Smooth muscle cell (in vitro differentiated cells): ENCODE results near the gene SP4. TPM values are rescaled to one million over a fixed set of nuclear protein-coding genes. Genes with fewer than 3 reads are reported as not detected.

Experiments
- DNase-seq: peaks from one replicate; lab custom pipeline; 2025; ENCODE audit not compliant: unreplicated experiment; lab: John Stamatoyannopoulos, UW
- H2AFZ ChIP-seq: fragments of 200-600 bp; sonication (generic); 2 replicates; pipeline ENCODE4 v1.6.0; 2016; ENCODE audit warnings: antibody characterized with exemption, low read depth, mild to moderate bottlenecking
- H3F3A ChIP-seq: fragments of 200-600 bp; sonication (generic); 2 replicates; pipeline ENCODE4 v1.6.0; 2017; ENCODE audit warnings: antibody characterized with exemption, low read depth
- H3K27ac ChIP-seq: fragments of 200-600 bp; sonication (generic); 2 replicates; pipeline ENCODE4 v1.5.1; 2016; ENCODE audit warnings: low read depth, mild to moderate bottlenecking
- H3K27me3 ChIP-seq: fragments of 200-600 bp; sonication (generic); 2 replicates; pipeline ENCODE4 v1.6.1; 2016; ENCODE audit warnings: low read depth, mild to moderate bottlenecking
- H3K36me3 ChIP-seq: fragments of 200-600 bp; sonication (generic); 2 replicates; pipeline ENCODE4 v1.5.1; 2016; ENCODE audit warnings: low read depth
- H3K4me1 ChIP-seq: fragments of 200-600 bp; sonication (generic); 2 replicates; pipeline ENCODE4 v1.5.1; 2016; ENCODE audit warnings: low read depth
- H3K4me2 ChIP-seq: fragments of 200-600 bp; sonication (generic); 2 replicates; pipeline ENCODE4 v1.6.0; 2016; ENCODE audit warnings: mild to moderate bottlenecking
- H3K4me3 ChIP-seq: fragments of 200-600 bp; sonication (generic); 2 replicates; pipeline ENCODE4 v1.5.1; 2016; ENCODE audit warnings: mild to moderate bottlenecking
- H3K79me2 ChIP-seq: fragments of 200-600 bp; sonication (generic); 2 replicates; pipeline ENCODE4 v1.6.0; 2016; ENCODE audit warnings: low read depth, mild to moderate bottlenecking
- H3K9ac ChIP-seq: fragments of 200-600 bp; sonication (generic); 2 replicates; pipeline ENCODE4 v1.6.0; 2016; ENCODE audit warnings: low read depth
- H3K9me3 ChIP-seq: fragments of 200-600 bp; sonication (generic); replicated peaks from 2 replicates; pipeline ENCODE4 v1.5.1; 2016; ENCODE audit warnings: low read depth
- H4K20me1 ChIP-seq: fragments of 200-600 bp; sonication (generic); 2 replicates; pipeline ENCODE4 v1.6.0; 2016; ENCODE audit warnings: low read depth
- WGBS: methylation state at CpG from one replicate; pipeline ENCODE4 v1.1.7; 2016; ENCODE audit warnings: low lambda C conversion rate; 5-methylcytosine and 5-hydroxymethylcytosine counted together
- polyA plus RNA-seq: library from polyadenylated mRNA; unstranded; fragments of >200 nt; fragmentation: Nextera tagmentation; extraction: Ambion mirVana; gene quantifications from 2 replicates; pipeline ENCODE4 v1.2.1, GENCODE V29; 2016
- total RNA-seq: library from RNA; depleted of rRNA; stranded (reverse); fragments of >200 nt; gene quantifications from 2 replicates; pipeline ENCODE4 v1.2.3, GENCODE V29; 2014
- TF ChIP-seq, protein P1 (sequence below): fragments of 200-600 bp; sonication (generic); IDR thresholded peaks from 2 replicates; pipeline ENCODE4 v1.5.1; 2017; ENCODE audit warnings: borderline replicate concordance, mild to moderate bottlenecking, antibody characterized with exemption; ENCODE audit not compliant: insufficient read depth, poor library complexity, severe bottlenecking

SP4 gene
- total and polyA plus RNA-seq, 2 experiments from 2014 or later, result 1.6 to 5.0 TPM

DNA sequence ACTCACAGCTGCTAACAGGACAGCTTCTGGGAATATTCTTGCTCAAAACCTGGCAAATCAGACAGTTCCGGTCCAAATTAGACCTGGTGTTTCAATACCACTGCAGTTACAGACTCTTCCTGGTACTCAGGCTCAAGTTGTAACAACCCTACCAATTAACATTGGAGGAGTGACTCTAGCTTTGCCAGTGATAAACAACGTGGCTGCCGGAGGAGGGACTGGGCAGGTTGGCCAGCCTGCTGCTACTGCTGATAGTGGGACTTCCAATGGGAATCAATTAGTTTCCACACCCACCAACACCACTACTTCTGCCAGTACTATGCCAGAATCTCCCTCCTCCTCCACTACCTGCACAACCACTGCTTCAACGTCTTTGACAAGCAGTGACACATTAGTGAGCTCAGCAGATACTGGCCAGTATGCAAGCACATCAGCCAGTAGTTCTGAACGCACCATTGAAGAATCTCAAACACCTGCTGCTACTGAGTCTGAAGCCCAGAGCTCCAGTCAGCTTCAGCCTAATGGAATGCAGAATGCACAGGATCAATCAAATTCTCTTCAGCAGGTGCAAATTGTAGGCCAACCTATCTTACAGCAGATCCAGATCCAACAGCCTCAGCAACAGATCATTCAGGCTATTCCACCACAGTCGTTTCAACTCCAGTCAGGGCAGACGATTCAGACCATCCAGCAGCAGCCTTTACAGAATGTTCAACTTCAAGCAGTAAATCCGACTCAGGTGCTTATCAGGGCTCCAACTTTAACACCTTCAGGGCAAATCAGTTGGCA is 2.1 kb downstream of the SP4 start:
- no peak overlapping the region for H2AFZ ChIP-seq
- H4K20me1 ChIP-seq, result no peaks in the 10 kb centered on the region
- H3K27ac ChIP-seq, result no peak overlapping the region
- no peaks in the 10 kb centered on the region for H3K36me3 ChIP-seq
- H3K4me1 ChIP-seq, result peaks cover 23% of the 10 kb centered on the region
- no peak overlapping the region for H3K4me3 ChIP-seq
- DNase-seq, result no peak
- no peak overlapping the region for H3K4me2 ChIP-seq
- 76% methylated on average over 8 of the region's 8 CpGs for WGBS
- TF ChIP-seq, protein P1, sequence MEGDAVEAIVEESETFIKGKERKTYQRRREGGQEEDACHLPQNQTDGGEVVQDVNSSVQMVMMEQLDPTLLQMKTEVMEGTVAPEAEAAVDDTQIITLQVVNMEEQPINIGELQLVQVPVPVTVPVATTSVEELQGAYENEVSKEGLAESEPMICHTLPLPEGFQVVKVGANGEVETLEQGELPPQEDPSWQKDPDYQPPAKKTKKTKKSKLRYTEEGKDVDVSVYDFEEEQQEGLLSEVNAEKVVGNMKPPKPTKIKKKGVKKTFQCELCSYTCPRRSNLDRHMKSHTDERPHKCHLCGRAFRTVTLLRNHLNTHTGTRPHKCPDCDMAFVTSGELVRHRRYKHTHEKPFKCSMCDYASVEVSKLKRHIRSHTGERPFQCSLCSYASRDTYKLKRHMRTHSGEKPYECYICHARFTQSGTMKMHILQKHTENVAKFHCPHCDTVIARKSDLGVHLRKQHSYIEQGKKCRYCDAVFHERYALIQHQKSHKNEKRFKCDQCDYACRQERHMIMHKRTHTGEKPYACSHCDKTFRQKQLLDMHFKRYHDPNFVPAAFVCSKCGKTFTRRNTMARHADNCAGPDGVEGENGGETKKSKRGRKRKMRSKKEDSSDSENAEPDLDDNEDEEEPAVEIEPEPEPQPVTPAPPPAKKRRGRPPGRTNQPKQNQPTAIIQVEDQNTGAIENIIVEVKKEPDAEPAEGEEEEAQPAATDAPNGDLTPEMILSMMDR, result no peak
- H3F3A ChIP-seq, result no peaks in the 10 kb centered on the region
- no peaks in the 10 kb centered on the region for H3K9me3 ChIP-seq
- H3K27me3 ChIP-seq, result no peaks in the 10 kb centered on the region
- no peak overlapping the region for H3K9ac ChIP-seq
- H3K79me2 ChIP-seq, result no peaks in the 10 kb centered on the region

DNA sequence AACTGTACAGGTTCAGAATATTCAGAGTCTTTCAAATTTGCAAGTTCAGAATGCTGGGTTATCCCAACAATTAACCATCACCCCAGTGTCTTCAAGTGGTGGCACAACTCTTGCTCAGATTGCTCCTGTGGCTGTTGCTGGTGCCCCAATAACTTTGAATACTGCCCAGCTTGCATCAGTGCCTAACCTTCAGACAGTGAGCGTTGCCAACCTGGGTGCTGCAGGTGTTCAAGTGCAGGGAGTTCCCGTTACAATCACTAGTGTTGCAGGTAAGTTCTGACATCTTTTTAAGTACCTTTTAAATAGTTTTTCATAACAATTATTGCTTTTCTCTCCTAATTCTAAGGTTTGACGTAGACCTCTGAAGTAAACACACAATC is 2.7 kb downstream of the SP4 start:
- TF ChIP-seq, protein P1, result no peak
- Histone ChIP-seq H2AFZ (no peak overlapping the region), H3K9me3 (no peaks in the 10 kb centered on the region), H3K4me3 (no peak overlapping the region), H3K4me2 (peak overlapping the region; percentile 34), H3F3A (no peaks in the 10 kb centered on the region), H3K9ac (no peak overlapping the region), H3K27me3 (no peaks in the 10 kb centered on the region), H3K36me3 (no peaks in the 10 kb centered on the region), H3K4me1 (peaks cover 23% of the 10 kb centered on the region), H3K27ac (no peak overlapping the region), H3K79me2 (no peaks in the 10 kb centered on the region), H4K20me1 (no peaks in the 10 kb centered on the region)
- no peak for DNase-seq
- WGBS, result 87% methylated on average over 3 of the region's 3 CpGs

DNA sequence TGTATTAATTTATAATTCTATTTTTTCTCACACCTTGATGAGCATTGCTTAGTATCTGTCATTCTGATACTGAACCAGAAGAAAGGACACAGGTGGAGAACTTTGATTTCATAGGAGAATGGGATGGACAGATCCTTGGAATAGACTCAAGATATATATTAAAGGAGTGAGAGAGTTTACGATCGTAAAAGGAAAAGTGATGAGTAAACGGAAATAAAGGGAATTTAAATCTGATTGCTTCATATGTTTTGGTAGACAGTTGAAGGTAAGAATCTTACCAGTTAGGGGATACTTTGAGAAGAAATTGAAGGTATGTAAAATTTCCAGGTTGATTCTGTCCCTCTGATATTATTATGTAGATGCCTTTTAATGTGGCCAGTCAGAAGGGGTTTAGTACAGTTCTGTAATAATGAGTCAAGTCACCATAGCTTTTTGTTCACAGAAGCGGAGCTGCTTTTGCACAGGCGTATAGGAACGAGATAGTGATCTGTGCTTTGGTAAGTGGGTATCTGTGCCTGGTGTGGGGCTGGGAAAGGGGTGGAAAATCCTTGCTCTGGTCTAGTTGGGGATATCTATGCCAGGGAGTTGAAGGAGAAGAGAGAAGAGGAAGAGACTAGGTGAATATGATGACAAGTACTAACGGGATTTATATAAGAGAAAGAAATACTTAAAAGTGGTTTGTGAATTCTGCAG is 15.4 kb downstream of the SP4 start:
- no peaks in the 10 kb centered on the region for H3F3A ChIP-seq
- H3K36me3 ChIP-seq, result no peaks in the 10 kb centered on the region
- no peak overlapping the region for H3K4me2 ChIP-seq
- no peak overlapping the region for H3K27ac ChIP-seq
- no peaks in the 10 kb centered on the region for H3K79me2 ChIP-seq
- WGBS, result 88% methylated on average over 7 of the region's 7 CpGs
- no peaks in the 10 kb centered on the region for H3K9me3 ChIP-seq
- H3K4me1 ChIP-seq, result no peaks in the 10 kb centered on the region
- no peak overlapping the region for H3K4me3 ChIP-seq
- no peak for DNase-seq
- no peak overlapping the region for H2AFZ ChIP-seq
- H4K20me1 ChIP-seq, result no peaks in the 10 kb centered on the region
- H3K27me3 ChIP-seq, result no peaks in the 10 kb centered on the region
- no peak overlapping the region for H3K9ac ChIP-seq
- TF ChIP-seq, protein P1, result no peak

DNA sequence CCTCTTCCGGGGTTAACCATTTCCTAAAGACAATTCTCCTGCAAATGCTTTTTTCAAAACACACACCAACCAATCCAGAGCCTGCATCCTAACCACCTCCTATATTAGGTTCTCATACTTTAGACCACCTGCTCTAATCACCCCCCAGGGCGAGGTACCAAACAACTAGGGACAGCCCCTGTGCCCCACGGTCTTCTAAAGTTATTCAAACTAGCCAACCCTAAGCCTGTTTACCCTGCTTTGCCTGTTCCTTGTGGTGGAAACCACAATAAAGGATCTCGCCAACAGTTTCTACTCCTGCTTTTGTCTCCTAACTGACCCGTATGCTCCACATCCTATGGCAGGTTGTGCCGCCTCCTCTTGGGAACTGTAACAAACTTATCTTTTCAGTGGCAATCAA is 21.1 kb downstream of the SP4 start:
- no peak for DNase-seq
- H2AFZ ChIP-seq, result no peak overlapping the region
- no peak overlapping the region for H3K4me2 ChIP-seq
- TF ChIP-seq, protein P1, result no peak
- H3K27me3 ChIP-seq, result no peaks in the 10 kb centered on the region
- no peaks in the 10 kb centered on the region for H4K20me1 ChIP-seq
- WGBS, result 93% methylated on average over 6 of the region's 6 CpGs
- no peaks in the 10 kb centered on the region for H3K4me1 ChIP-seq
- no peaks in the 10 kb centered on the region for H3F3A ChIP-seq
- no peak overlapping the region for H3K27ac ChIP-seq
- H3K79me2 ChIP-seq, result no peaks in the 10 kb centered on the region
- peaks cover 5% of the 10 kb centered on the region for H3K36me3 ChIP-seq
- H3K9ac ChIP-seq, result no peak overlapping the region
- H3K9me3 ChIP-seq, result peaks cover 8% of the 10 kb centered on the region
- no peak overlapping the region for H3K4me3 ChIP-seq
